CD4-positive, alpha-beta T cell treated with Interleukin-17A for 4 hours (primary cell): ENCODE data around the gene SNX9.

ENCODE experiments used
- DNase-seq: peaks from one replicate; pipeline ENCODE4 v3.0.0-alpha.2; 2020; ENCODE audit warnings: mixed read lengths

Gene SNX9

DNA sequence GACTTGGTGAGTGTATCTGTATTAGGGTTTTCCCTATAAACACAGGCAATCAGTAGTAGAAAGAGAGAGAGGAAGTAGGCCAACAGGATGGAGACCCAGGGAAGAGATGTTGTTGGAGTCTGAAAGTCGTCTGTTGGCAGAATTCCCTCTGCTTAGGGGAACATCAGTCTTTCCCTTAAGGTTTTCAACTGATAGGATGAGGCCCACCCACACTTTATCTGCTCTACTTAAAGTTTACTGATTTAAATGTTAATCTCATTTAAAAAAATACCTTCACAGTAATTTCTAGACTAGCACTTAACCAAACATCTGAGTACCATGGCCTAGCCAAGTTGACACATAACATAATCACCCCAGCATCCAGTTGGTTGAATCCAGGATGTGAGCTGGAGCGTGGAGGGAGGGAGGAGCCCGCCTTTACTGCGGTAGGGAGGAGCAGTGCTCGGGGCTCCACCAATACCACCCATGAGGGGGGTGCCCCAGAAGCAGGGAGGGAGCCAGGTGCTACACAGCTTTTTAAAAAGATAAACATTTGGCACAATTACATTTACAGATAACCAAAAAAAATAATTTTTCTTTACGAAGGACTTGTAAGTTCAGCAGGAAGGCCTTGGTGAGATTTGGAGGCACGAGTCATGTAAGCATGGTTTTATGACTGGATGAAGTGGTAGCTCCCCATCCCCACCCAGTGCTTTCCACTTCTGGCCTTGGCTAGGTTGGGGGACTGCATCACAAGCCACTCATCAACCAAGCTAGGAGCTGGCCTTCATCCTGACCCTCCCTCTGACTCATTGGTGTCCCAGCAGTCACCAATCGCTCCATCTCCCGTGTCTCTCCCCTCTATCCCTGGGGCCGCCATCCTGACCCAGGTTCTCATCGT, 18.4 kb upstream of the SNX9 start:
- no peak for DNase-seq

DNA sequence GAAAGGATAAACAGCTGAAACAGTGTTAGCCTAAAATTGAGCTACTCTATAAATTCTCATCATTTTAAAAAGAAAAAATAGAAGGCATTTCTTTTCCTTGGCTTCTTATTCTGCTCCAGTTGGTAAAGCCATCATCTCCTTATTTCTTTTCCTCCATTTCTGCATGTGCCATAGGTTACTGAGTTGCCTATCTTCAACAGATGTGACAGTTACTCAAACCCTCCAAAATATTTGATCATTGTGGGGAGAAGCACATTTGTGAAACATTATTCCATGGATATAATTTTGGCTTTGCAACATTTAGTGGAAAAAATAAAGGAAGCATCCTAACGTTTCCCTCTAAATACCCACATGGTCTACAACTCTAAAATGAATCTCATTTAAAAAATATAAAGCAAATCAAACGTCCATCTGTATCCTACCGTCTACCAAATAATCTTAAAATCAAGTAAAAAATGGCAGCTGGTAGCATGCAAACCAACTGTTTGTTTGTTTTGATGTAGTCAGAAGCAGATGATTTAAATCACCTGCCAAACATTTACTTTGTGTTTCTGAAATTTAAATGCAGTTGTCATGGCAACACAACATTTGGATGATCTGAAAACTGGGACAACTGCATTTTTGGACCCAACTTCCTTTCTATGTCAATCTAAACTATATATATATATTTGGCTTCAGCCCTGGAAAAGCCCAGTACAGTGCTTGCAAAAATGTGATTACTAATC, 16.8 kb upstream of the SNX9 start:
- no peak for DNase-seq

DNA sequence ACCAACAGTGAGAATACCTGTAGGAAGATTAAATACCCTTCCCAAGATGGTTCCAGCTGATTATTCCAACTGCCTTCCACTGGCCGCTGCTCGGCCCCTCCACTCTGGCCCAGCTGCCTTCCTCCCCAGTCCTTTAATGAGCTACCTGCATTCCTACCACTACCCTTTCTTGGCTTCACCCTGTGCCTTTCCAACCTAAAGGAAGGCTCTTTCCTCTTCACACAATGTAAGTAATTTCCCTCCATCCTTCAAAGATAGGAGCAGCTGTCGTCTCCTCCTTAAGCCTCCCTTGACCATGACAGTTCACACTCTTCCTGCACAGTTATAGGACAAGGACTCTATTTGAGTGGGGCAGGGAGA, 16.2 kb upstream of the SNX9 start:
- no peak for DNase-seq

DNA sequence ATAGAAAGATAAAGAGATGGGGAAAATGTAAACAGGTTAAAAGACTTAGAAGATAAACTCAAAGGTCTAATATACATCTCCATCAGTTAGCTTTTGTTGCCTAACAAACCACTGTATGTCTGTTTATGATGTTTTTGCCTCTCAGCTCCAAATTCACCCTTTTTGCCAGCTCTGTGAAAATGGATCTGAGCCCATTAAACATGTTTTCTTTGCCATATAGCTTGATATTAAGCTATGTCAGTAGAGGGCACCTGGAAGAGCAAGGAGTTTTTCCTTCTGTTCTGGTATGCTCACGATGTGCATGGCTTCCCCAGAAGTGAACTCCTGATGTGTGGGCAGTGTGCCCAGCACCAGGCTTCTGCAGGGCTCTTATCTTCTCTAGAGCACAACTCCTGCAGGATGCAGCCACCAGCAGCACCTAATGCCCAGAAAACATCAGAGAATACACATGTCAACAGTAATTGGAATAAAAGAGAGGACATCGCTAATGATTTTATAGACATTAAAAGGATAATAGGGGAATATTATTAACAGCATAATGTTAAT, 14.6 kb upstream of the SNX9 start:
- no peak for DNase-seq

DNA sequence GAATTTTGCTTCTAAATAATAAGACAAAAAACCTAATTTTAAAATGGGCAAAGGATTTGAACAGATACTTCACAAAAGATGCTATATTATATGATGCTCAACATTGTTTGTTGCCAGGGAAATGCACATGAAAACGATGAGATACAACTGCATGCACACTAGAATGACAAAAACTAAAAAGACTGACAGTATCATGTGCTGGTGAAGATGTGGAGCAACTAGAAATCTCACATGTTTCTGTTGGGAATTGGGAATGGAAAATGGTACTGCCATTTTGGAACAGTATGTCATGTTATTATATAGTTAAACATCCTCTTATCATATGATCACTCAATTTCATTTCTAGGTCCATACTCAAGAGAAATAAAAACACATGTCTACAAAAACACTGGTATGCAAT, 13.4 kb upstream of the SNX9 start:
- no peak for DNase-seq

DNA sequence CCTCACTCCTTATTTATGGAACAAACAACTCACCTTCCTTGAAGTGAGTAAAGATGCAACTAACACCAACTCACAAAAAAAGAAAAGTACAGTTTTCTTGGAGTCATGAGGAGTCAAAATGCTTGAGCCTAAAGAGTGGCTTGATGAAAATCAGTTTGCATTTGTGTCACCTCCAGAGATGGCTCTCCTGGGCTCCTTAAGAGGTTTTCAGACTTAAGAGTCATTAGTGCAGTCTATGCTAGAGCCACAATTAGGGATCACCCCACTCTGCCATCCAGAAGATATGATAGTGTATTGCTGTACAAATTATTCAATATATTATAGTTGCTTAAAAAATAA, 11.9 kb upstream of the SNX9 start:
- no peak for DNase-seq

DNA sequence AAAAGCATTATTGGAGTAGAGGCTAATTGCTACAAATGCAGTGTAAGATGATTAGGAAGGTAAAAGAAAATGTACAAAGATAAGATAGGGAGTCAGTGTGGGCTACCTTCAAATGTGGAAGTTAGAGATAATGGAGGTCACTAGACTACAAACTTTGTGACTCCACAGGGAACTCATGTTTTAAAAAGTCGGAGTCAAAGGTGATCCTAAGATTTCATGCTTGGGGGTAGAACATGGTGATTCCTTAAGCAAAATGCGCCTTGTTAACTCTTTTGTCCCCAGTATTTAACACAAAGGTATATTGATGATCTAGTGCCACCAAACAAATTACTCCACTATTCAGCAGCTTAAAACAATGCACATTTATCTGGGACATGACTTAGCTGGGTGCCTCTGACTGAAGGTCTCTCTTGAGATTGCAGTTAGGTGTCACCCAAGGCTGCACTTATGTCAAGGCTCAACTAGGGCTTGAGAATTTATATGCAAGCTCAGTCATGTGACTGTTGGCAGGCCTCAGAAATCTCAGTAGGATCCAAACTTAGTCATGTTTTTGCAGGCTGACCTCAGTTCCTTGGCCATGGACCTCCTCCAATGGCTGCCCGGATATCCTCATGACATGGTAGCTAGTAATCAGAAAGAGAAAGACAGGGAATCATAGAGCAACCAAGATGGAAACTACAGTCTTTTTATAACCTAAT, 11.4 kb upstream of the SNX9 start:
- DNase-seq: no peak

DNA sequence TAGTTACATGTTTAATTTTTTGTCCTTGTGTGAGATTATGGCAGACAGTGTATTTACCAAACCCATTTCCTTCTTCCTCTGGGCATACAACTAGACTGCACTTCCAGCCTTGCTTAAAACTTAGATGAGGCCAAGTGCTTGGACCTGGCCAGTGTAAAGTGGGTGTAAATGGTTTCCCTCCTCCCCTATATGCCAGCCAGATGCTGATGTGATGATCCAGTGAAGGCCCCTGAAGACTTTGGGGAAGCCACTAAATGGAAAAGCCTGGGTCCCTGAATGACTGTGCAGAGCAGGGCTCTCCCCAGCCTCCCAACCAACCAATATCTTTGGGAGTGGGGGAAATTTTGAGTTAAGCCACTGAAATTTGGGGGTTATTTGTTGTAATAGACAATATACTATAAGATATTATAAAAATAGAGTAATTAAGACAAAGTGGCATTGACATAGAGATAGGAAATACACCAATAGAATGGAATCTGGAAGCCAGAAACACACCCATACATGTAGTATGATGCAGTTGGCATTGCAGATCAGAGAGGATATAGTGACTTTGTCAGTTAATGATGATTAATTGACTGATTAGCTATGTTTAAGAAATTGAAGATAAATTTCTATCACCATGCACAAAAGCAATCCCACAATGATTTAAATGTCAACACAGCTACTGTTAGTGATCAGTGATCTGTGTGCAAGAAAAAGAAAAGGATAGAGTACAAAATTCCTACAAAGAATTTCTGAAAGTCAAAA, 10.4 kb upstream of the SNX9 start:
- DNase-seq: no peak

DNA sequence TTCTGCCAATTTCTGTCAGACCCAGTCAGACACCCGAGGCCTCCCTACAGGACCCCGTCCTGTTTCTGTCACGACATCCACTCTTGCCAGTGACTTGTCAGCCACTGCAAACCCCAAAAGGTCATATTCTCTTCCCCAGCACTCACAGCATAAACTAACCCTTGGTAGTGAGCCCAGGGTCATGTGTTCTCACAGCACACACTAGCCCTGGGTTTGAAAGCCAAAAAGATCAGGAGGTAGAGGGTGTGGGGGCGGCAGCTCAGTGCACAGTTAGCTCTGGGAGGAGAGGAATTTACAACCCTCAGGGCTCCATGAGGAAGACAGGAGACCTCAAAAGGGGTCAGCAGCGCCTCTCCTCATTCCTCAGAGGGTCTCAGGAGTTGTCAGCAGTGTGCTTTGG, 9.9 kb upstream of the SNX9 start:
- no peak for DNase-seq

DNA sequence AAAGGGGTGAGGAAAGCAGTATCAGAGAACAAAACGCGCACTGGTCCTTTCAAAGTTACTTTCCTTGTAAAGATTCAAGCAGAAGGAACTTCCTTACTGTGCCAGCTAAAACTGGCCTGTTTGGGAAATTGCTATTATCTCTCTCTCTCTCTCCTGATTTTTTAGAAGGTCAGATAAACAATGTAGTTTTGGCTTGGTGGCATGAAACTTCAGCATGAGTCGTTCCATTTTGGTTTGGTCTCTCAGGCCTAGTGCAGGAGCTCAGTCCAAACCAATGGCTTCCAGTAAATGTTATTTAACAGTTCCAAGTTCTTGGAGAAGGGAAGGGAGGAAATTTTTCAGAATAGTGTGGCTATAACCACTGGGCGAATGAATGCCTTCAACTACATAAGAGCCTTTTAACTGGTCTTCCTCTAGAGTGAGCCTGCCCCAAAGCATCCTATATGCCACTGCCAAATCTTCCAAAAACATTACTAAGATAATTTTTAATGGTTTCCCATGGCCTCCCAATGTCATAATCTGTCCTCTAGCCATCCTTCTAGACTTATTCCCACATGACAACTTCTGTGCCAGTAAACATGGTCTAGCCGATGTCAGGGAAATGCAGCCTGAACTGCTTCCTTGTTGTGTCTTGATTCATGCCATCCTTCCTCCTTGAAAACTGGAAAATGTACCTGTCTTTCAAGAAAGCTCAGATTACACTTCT, 9.1 kb upstream of the SNX9 start:
- no peak for DNase-seq

DNA sequence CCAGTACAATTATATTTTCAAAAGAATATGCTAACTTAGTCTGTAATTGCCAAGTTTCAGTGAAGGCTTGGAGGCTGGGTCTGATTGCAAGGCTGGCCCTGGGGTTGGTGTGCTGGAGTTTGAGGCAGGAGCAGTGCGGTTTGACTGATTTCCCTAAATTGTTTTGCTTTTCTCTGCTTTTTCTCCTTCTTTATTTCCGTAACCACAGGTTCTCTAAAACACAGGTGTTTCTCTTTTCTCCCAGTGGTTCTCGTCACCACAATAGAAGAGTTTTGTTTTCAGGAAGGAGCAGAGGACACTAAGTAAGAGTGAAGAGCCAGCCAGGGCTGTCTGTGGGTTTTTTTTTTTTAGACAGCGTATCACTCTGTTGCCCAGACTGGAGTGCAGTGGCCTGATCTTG, 8.2 kb upstream of the SNX9 start:
- peak; percentile 49 for DNase-seq

DNA sequence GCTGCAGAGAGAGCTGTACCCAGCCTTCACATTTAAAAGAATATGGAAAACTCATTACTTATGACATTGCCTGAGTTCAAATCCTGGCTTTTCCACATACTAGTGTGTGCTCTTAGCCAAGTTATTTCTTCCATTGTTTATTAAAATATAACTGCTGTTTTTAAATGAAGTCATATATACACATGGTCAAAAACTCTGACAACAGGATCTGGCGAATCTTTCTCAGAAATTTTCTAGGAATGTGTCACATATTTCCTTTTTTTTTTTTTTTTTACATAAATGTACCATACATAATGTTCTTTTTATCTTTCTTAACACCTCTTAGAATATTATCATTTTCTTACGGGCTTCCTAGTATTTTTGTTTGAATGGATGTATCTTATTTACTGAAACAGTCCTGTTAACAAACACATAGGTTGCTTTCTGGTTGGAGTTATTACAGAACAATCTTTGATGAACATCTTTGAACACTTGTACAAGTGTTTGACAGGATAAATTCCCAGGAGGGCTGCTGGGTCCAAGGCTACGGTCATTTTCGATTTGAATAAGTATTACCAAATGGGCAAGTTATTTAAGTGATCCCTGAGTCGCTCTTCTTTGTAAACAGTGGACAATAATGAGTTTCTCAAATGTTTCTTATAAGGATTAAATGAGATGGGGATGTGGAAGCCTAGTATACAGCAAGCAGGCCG, 1.6 kb upstream of the SNX9 start:
- no peak for DNase-seq

DNA sequence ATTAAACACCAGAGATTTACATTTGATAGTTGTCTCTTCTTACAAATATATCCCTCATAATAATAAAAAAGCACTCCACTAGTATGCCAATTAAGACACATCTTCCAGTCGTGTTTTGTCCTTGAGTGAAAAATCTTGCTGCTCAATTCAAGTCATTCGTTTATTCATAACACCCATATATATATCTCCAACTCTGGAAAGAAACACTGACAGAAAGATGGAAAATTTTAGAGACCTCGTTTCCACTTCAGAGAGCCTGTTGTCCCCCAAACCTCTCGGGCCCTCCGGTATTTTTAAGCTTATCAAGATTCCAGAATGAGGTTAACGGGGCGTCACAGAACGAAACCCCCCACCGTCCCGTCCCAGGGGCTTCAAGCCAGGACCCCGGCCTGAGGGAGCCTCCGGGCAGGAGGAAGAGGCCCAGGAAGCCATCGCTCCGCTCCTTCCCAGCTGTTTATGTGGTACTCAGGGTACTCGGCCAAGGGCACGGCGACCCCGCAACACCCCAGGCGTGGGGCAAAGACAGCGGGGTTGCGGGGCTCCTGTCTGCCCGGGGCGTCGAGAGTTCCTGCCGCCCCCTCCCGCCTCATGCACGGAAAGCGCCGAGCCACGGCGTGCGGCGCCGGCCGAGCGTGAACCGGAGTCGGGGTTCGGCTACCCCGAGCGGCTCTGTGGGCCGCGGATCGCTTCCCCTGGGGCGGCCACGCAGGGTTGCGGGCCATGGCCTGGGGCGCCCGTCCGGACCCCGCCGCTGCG, 623 bp upstream of the SNX9 start:
- peak; percentile 54 for DNase-seq

DNA sequence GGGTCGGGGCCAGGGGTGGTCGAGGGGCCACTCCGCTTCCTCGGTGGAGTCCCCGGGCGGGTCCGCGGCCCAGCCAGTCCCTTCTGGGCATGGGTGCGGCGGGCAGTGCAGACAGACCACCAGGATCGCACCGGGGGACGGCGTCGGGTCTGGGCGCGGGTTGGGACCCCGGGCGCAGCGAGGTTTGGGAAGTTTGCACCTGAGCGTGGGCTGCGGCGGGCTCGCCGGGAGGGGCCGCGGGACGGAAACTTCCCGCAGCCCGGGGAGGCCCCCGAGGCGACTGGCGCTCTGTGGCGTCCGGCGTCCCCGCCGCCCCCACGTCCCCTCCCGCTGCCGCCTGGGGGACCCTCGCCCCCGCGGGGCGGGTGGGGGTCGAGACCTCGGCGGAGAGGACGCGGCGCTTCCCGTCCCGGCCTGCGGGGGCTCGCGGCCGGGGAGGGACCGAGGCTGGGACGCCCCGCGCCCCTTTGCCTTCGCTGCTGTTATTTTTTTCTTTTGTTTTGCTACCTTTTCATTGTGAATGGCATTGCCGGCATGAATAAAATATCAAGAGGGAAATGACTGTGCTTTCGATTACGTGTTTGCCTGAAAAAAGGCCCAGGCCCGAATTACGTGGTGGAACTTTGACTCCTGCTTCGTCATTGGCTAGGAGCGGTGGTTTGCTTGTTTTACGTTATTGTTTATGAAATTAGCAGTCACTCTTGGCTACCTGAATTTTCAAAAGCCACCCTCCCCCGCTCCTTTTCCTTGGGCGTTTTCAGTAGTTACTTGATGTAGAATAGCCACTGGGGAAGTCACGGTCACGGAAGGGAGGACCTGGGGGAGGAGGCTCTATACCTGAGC, 703 bp downstream of the SNX9 start:
- DNase-seq: peak; percentile 72

DNA sequence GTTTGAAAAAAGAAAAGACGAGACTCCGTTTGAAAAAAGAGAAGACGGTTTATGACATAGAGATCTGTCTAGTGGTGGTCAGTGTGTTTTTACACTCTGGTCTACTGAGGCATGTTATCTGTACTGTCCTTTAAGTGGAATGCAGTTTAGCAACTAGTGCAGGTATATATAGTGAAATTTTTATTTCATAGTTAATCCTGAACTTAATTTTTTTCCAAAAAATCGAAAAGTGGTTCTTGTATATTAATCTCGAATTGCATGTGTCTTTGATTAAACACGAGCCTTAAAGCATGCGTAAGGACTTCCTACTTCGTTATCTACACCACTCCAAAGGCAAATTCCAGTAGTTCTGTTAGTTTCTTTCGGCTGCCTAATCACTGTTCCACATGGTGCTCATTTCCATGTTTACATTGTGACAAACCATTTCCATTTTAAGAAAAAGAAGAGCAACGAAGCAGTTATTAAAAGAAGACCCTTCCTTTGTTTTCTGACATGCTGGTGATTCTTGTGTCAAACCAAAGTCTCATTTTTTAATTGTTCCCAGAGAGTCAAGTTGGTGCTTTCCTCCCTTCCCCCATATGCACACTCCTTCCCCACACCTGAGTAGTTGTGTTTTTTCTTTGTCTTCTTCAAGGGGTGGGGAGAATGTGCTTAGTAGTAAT, 2.3 kb downstream of the SNX9 start:
- no peak for DNase-seq

DNA sequence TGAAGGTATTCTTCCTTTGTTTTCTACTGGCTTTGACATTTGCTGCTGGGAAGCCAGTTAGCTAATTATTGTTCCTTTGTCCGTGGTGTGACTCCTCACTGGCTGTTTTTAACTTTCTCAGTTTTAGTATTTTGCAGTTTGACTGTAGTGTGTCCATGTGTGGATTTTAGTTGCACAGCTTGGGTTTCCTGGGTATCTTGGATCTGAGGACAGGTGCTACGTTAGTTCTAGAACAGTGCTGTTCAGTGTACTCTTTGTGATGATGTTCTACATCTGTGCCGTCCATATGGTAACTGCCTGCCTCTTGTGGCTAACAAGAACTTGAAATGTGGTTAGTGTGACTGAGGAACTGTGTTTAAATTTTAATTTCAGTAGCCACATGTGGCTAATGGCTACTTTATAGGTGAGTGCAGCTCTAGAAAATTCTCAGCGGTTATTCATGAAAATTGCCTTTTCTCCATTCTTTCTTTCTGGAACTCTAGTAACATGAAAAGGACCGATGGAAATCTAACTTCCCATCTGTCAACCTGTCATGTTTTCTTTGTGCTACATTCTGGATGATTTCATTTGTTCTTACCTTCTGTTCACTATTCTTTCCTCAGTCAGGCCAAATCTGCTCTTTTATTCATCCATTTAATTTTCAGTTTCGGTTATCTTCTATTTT, 7.4 kb downstream of the SNX9 start:
- DNase-seq: no peak

DNA sequence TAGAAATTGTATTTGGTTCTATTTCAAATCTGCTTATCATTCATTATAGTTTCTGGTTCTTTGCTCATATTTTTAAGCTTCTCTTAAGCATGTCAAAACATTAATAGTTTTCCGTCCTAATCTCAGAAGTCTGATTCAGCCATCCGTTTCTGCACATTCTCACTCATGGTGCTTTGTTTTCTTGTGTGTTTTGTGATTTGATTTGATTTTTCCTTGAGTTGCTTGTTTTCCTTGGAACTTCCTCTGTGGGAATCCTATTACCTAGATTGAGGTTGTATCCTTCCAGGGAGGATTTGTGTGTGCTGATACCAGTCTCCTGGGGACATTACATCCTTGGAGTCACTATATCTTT, 7.9 kb downstream of the SNX9 start:
- DNase-seq: no peak

DNA sequence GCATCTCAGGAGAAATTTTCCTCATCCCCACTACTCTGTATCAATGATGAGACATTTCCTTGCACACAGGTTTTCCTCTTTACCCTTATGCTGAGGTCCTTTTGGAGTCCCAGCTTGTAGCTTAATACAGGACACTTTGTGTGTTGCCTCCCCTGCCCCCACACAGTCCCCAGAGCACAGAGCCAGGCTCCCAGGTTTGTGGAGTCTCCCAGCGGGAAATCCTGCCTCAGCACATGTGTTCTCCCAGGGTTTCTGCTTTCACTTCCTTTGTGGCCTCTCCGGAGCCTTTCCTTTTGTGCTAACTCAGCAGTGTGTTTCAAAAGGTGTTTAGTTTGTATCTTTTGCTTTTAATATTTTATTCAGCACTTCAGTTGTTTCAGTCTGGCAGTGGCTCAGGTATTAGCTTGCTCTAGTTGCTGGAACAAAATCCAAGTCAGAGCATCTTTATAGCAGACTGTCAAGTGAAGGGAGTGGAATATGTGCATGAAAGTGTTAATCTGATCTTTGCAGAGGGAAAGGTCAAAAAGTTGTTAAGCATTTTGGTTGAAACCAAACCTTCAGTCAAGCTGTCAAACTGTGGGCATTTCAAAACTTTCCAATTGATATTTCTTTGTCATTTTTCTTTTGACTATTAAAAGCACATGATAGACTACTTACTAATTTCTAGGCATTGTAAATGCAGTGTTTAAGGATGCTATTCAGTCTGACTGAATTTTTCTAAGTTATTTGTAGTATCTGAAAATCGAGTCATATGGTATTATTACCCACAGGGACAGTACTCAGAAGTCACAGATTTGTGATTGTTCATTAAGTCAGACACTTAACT, 8.6 kb downstream of the SNX9 start:
- DNase-seq: no peak
